SH-SY5Y (cell line): ENCODE measurements around the gene C2orf42.

ENCODE experiments used
- GATA2 ChIP-seq: IDR thresholded peaks from 2 replicates; pipeline ENCODE4 v1.6.1; 2011; ENCODE audit warnings: mild to moderate bottlenecking, low read depth, low read length
- GATA3 ChIP-seq: IDR thresholded peaks from 2 replicates; pipeline ENCODE4 v1.6.1; 2011; ENCODE audit warnings: low read depth, mild to moderate bottlenecking, low read length, moderate library complexity

C2orf42 gene

DNA sequence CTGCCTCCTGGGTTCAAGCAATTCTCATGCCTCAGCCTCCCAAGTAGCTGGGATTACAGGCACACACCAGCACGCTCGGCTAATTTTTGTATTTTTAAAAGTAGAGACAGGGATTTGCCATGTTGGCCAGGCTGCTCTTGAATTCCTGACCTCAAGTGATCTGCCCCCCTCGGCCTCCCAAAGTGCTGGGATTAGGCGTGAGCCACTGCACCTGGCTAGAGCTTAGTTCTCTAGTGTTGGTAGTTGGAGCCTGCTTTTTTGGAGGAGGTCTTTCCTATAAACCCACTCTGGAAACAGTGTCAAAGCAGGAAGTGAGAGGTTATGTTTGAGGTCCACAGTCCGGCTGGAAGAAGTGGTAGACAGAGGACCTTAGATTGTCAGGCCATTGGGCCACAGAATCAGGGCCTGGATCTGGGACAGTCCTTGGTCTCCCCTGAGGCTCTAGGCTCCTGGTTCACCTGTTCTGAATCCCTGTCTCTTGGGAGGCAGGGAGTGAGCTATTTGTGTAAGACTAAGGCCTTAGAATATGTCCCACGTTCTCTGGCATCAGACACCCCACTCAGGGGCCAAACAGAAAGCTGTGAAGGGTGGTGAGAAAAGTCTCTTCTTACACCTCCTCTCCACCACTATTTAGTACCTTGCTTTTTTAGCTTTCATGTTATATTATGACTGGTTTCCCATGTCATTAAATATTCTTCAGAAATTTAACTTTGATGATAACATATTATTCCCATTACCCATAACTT, 69.0 kb downstream of the C2orf42 start:
- no peak for TF ChIP-seq GATA3
- TF ChIP-seq GATA2 = no peak

DNA sequence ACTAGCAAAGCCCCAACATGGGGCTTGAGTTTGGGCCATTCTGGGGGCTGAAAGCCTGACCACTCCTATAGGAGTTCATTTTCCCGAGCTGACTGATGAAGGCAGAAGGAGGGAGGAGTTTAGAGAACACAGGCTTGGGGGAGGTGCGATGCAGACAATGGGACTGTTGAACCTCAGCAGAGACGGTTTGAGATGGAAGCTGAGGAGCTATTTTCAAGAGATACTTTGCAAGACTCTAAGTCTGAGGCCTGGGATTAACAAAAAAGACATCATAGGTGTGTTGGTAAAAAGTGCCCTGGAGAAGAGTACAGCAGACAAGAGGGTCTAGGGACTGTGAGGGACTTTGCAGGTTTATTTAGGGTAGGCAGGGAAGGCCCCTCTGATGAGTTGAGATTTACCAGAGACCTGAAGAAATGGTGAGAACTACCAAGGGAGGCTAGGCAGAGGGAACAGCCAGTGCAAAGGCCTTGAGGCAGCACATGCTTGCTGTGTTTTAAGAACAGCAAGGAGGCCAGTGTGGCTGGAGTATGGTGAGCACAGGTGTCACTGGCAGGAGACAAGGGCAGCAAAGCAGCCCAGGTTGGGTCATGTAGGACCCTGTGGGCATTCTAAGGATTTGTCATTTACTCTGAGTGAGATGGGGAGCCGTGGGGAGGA, 71.9 kb downstream of the C2orf42 start:
- TF ChIP-seq GATA2 (no peak), GATA3 (no peak)

GRCh38 chr2:70116936-70117552, 73.8 kb downstream of the C2orf42 start:
- no peak for TF ChIP-seq GATA3
- no peak for TF ChIP-seq GATA2

GRCh38 chr2:70115646-70116442, 75.0 kb downstream of the C2orf42 start:
- TF ChIP-seq GATA2 = no peak
- no peak for TF ChIP-seq GATA3

DNA sequence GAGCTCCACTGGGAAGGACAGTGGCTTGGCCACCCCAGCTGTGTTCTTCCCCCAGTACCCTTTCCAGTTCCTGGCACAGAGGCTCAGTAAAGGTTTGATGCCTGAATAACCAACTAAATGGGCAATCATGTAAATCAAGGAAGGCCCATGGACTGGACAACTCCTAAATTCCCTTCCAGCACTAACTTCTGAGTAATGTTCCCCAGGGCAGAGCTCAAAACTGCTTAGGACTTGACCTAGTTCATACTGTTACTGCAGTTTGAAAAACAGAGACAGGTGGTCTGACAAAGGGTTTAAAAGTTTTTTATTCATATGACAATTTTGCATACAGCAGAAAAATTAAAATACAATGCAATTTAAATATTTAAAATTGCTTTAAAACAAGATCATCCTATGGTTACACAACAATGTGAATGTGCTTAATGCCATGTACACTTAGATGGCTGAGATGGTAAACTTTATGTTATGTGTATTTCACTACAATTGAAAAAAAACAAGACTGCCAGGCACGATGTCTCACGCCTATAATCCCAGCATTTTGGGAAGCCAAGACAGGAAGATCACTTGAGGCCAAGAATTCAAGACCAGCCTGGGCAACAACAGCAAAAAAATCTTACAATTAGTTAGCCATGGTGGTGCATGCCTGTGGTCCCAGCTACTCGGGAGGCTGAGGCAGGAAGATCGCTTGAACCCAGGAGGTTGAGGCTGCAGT, 77.3 kb downstream of the C2orf42 start:
- TF ChIP-seq GATA3 (no peak), GATA2 (no peak)

GRCh38 chr2:70111752-70112591, 78.8 kb downstream of the C2orf42 start:
- TF ChIP-seq GATA2 = peak; percentile 43; the same call in 1 of the 2 replicates
- no peak for TF ChIP-seq GATA3

DNA sequence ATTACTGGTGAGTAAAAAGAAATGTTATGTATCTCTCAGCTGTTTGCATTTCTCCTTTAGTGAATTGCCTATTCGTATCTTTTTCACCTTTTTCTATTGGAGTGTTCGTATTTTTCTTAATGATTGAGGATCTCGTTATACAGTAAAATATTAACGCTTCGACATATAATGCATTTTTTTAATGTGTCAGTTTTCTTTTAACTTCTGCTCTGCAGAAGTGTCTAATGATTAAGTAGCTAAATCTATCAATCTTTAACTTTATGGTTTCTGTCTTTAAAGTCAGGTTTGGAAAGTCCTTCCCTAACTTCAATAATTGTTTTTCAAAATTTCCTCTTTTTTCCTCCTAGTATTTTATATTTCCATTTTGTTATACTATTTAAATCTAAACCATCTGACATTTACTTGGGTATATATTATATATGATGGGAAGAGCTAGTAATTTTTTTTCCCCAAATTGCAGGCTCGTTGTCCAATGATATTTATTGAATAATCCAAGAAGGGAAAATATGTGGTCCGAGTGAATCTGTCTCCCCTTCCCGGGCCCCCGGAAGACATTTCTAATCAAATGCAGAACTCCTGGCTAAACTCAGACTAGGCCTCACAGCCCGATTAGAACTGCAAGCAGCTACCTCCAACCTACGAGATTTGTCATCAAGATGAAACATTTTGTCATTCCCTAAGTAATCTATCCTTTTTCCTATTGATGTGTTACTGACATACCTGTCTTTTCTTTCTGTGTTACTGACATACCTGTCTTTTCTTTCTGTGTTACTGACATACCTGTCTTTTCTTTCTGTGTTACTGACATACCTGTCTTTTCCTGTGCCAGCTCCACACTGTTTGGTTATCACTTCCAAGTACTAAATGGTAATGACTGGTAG, 86.3 kb downstream of the C2orf42 start:
- no peak for TF ChIP-seq GATA3
- TF ChIP-seq GATA2 = no peak

DNA sequence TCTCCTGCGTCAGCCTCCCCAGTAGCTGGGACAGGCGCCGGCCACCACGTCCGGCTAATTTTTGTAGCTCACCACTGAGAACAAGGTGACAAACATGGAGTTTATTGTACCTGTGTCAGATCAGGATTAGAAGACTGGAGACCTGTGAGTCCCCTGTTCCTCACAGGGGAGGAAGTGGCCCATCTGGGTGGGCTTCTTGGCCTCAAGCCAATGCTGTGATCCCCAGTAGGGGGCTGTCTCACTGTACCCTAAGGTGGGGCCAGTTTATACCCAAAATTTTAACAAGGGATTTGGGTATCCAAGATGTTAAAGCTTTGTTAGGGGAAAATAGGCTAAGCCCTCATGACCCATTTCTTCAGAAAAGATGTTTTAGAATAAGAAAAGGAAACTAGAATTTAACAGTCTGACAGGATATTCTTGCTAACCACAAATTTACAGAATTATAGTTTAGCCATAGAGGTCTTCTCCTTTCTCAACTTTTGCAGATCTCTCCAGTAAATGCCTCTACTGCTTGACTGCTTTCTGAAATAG, 87.2 kb downstream of the C2orf42 start:
- no peak for TF ChIP-seq GATA2

- TF ChIP-seq GATA3 (no peak), GATA2 (no peak)
Measured at GRCh38 chr2:70101174-70101573, 89.6 kb downstream of the C2orf42 start.
